Measurements from ENCODE around the gene NSD2.

DNA sequence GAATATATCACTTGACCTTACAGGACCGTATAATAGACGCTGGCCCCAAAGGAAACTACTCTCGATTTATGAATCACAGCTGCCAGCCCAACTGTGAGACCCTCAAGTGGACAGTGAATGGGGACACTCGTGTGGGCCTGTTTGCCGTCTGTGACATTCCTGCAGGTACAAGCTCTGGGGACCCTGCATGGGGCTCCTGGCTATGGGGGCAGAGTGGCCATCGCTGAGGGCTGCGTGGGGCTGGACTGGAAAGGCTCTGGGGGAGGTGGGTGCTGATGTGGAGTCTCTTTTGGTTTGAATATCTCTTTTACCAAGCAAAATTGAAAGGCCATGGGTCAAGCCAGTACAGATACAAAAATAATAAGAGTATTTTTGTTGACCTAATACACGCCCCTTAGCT is 103.6 kb downstream of the NSD2 start:
- TF ChIP-seq, protein P1, sequence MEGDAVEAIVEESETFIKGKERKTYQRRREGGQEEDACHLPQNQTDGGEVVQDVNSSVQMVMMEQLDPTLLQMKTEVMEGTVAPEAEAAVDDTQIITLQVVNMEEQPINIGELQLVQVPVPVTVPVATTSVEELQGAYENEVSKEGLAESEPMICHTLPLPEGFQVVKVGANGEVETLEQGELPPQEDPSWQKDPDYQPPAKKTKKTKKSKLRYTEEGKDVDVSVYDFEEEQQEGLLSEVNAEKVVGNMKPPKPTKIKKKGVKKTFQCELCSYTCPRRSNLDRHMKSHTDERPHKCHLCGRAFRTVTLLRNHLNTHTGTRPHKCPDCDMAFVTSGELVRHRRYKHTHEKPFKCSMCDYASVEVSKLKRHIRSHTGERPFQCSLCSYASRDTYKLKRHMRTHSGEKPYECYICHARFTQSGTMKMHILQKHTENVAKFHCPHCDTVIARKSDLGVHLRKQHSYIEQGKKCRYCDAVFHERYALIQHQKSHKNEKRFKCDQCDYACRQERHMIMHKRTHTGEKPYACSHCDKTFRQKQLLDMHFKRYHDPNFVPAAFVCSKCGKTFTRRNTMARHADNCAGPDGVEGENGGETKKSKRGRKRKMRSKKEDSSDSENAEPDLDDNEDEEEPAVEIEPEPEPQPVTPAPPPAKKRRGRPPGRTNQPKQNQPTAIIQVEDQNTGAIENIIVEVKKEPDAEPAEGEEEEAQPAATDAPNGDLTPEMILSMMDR (conservative IDR thresholded peaks at IDR 0.05 in 1 of 2, IDR thresholded peaks at IDR 0.05 in 1 of 2; ENCODE audit: low read depth in 1 of 2, low read length in 2 of 2): no peak
- TF ChIP-seq EZH2 (IDR thresholded peaks at IDR 0.05; ENCODE audit: low read length, missing control alignments): no peak

Measured in fibroblast of lung (primary cell).